GM12892 (cell line): ENCODE measurements around the gene NUMBL.

Experiments used
- POLR2A ChIP-seq: IDR thresholded peaks from 2 replicates; pipeline ENCODE4 v1.6.1; 2011; ENCODE audit warnings: low read depth, low read length, control low read depth
- POLR2AphosphoS5 ChIP-seq: IDR thresholded peaks from 2 replicates; pipeline ENCODE4 v1.6.1; 2011; ENCODE audit warnings: low read depth, low read length, control low read depth
- TAF1 ChIP-seq: IDR thresholded peaks from 2 replicates; pipeline ENCODE4 v1.6.1; 2011; ENCODE audit warnings: low read depth, mild to moderate bottlenecking, control low read depth, low read length, borderline replicate concordance

GRCh38 chr19:40630571-40631160 is 59.8 kb downstream of the NUMBL start:
- TF ChIP-seq POLR2AphosphoS5 (no peak), TAF1 (no peak), POLR2A (no peak)
